ENCODE data around the gene ISCA2.

GRCh38 chr14:74515891-74516412 is 22.4 kb downstream of the ISCA2 start:
- TF ChIP-seq CTCF (conservative IDR thresholded peaks at IDR 0.05) (no peak), ZFX (IDR thresholded peaks at IDR 0.05) (no peak)

Data from C4-2B (cell line).